Measurements from ENCODE around the gene SUSD5.
"Not testable (repeated sequence)": the region's sequence is repeated elsewhere in the genome, so short reads cannot be mapped to it uniquely, and the experiment has no call there.

SUSD5 gene

DNA sequence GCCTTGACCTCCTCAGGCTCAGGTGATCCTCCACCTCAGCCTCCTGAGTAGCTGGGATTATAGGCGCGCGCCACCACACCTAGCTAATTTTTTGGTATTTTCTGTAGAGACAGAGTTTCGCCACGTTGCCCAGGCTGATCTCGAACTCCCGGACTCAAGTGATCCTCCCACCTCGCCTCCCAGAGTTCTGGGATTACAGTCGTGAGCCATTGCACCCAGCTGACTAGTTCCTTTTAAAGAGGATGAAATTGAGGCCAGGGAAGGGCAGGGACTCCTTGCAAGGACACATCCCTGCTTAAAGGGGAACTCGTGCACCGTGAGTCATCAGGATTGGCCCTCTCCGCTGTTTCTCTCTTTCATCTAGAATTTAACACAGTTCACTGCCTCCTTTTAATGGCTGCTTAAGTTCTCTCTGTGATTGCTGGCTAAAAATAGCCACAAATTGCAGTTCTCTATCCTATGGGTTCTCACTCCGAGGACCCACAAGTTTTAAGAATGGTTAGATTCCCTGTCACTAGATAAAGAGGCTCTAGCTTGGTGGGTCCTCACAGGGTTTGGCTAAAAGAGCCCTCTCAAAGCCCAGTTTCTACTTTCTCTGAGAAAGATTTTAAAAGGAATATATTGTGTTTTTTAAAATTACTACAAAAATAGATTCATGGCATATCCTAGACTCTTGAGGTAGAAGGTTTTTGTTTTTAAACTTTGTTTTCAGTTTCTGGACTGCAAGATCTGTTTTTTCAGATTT lies 103.4 kb downstream of the SUSD5 start:
- DNase-seq (ENCODE audit: low spot score): no peak

- DNase-seq (ENCODE audit: low spot score): no peak
These were observed 104.0 kb downstream of the SUSD5 start for GRCh38 chr3:33114622-33115023.

DNA sequence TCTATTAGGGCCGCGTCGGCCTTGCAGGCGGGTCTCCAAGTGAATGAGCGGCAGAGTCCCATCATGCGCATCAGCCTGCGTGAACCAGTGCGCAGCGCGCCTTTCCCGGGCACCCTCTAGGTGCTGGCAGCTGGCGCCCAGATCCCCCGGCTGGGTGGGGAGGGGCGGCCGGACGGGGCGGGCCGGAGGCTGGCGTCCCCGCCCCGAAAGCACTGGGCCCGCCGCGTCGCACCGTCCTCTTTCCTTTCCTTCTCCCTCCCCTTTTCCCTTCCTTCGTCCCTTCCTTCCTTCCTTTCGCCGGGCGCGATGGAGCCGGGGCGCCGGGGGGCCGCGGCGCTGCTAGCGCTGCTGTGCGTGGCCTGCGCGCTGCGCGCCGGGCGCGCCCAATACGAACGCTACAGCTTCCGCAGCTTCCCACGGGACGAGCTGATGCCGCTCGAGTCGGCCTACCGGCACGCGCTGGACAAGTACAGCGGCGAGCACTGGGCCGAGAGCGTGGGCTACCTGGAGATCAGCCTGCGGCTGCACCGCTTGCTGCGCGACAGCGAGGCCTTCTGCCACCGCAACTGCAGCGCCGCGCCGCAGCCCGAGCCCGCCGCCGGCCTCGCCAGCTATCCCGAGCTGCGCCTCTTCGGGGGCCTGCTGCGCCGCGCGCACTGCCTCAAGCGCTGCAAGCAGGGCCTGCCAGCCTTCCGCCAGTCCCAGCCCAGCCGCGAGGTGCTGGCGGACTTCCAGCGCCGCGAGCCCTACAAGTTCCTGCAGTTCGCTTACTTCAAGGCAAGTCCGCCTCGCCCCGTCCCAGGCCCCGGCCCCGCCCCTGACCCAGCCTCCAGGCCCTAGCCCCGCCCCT lies 104.6 kb downstream of the SUSD5 start, which contains the start of gene CRTAP:
Gene CRTAP, plus strand, starts transcription at position 243 of the 850 bp plus-strand sequence. Its CDS starts 64 bp downstream, at position 307.
- DNase-seq (ENCODE audit: low spot score): peak; percentile 83

GRCh38 chr3:33111581-33111980 lies 107.0 kb downstream of the SUSD5 start:
- DNase-seq (ENCODE audit: low spot score): no peak

DNA sequence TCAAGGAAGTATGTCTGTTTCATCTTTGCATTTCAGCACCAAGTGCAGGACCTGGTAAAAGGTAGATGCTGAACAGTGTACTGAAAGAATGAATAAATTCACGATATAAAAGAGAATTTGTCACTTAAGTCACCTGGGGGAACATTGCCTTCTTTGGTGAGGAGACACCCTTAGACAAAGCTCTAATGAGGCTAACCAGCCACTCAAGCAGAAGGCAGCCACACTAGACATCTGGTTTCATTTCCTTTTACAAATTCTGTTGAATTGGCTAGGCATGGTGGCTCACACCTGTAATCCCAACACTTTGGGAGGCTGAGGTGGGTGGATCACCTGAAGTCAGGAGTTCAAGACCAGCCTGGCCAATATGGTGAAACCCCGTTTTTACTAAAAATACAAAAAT lies 111.8 kb downstream of the SUSD5 start:
- not testable (repeated sequence) for DNase-seq (ENCODE audit: low spot score)

- no peak for DNase-seq (ENCODE audit: low spot score)
These were observed 113.2 kb downstream of the SUSD5 start for GRCh38 chr3:33105341-33105948.

DNA sequence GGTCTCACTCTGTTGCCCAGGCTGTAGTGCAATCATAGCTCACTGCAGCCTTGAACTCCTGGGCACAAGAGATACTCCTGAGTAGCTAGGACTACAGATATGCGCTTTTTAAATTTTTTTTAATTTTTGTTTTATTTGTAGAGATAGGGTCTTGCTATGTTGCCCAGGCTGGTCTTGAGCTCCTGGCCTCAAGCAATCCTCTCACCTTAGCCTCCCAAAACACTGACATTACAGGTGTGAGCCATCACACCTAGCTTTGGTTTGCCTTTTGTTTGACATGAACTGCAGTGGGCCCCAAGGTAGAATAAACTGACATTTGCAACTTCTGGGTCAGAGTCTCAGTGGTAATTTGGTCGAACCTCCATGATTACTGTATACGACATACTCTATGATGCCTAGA lies 113.8 kb downstream of the SUSD5 start:
- DNase-seq (ENCODE audit: low spot score): no peak

DNA sequence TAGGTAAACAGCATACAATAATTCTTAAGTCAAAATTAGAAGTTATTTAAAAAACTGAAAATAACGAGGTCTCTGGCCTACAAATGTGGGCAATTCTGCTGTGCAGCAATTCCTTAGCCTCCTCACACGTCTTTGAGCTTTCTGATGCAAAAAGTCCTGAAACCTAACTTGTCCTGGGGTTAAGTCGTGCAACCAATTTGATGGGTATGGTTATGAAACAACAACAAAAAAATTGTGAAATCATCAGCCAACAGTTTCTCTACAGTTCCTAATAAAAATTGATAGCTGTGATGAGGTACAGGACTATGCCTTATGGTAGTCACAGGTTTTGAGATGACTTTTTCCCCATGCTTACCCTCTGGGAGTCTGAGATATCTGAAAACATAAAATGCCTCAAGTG lies 115.1 kb downstream of the SUSD5 start:
- no peak for DNase-seq (ENCODE audit: low spot score)

DNA sequence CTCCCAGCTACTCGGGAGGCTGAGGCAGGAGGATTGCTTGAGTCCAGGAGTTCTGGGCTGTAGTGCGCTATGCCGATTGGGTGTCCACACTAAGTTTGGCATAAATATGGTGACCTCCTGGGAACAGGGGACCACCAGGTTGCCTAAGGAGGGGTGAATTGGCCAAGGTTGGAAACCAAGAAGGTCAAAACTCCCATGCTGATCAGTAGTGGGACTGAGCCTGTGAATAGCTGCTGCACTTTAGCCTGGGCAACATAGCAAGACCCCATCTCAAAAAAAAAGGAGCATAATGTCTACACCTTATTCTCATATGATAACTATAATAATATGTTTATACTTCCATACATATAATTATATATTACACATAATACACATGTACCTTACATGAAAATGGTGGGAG lies 115.6 kb downstream of the SUSD5 start:
- no peak for DNase-seq (ENCODE audit: low spot score)

- DNase-seq (ENCODE audit: low spot score): no peak
These were observed 118.4 kb downstream of the SUSD5 start for GRCh38 chr3:33100229-33100628.

All from HuH-7 (cell line).